ENCODE results near the gene AMHR2. TPM values are rescaled to one million over a fixed set of nuclear protein-coding genes. Genes with fewer than 3 reads are reported as not detected.

AMHR2 gene
- total RNA-seq, 3 donors from 2014 or later (not counting 1 experiment from before 2014, with no cell fraction given) = not detected

GRCh38 chr12:53402871-53403270 is 20.8 kb upstream of the AMHR2 start:
- no peak overlapping the region for H3K27ac Mint-ChIP-seq
- TF ChIP-seq CTCF (IDR thresholded peaks at IDR 0.05) = no peak
- no peaks in the 10 kb centered on the region for H3K36me3 Mint-ChIP-seq
- no peak for DNase-seq
- H3K9me3 Mint-ChIP-seq = no peaks in the 10 kb centered on the region
- no peak overlapping the region for H3K27ac ChIP-seq (ENCODE audit: low read length)
- H3K27me3 Mint-ChIP-seq (ENCODE audit: low read depth in 2 of 2) = no peaks in the 10 kb centered on the region
- H3K4me1 ChIP-seq (ENCODE audit: control insufficient read depth, insufficient read depth, low read length) = no peaks in the 10 kb centered on the region
- no peak overlapping the region for H3K4me3 Mint-ChIP-seq
- ATAC-seq = no peak
- peaks cover 0 to 5% of the 10 kb centered on the region in 2 donors for H3K4me1 Mint-ChIP-seq
- H3K9me3 ChIP-seq (ENCODE audit: control insufficient read depth, insufficient read depth, low read length) = no peaks in the 10 kb centered on the region
- WGBS (ENCODE audit: insufficient coverage) = 98% methylated on average over 7 of the region's 7 CpGs
- H3K27me3 ChIP-seq (ENCODE audit: control insufficient read depth, insufficient read depth, low read length) = no peaks in the 10 kb centered on the region
- peaks cover 4% of the 10 kb centered on the region for H3K36me3 ChIP-seq (ENCODE audit: control insufficient read depth, insufficient read depth, low read length)
- H3K4me3 ChIP-seq (ENCODE audit: low read length) = no peak overlapping the region
- intact Hi-C loops (cut with micrococcal nuclease) = no loop called here

GRCh38 chr12:53410951-53411350 is 12.7 kb upstream of the AMHR2 start:
- peaks cover 6% of the 10 kb centered on the region for H3K36me3 Mint-ChIP-seq
- Histone ChIP-seq H3K27me3 (ENCODE audit: control insufficient read depth, insufficient read depth, low read length) (no peaks in the 10 kb centered on the region), H3K4me1 (ENCODE audit: control insufficient read depth, insufficient read depth, low read length) (no peaks in the 10 kb centered on the region), H3K27ac (ENCODE audit: low read length) (no peak overlapping the region), H3K9me3 (ENCODE audit: control insufficient read depth, insufficient read depth, low read length) (no peaks in the 10 kb centered on the region), H3K36me3 (ENCODE audit: control insufficient read depth, insufficient read depth, low read length) (peaks cover 40% of the 10 kb centered on the region), H3K4me3 (ENCODE audit: low read length) (no peak overlapping the region)
- H3K4me1 Mint-ChIP-seq = peaks cover 13 to 15% of the 10 kb centered on the region in 2 donors
- no peaks in the 10 kb centered on the region for H3K27me3 Mint-ChIP-seq (ENCODE audit: low read depth in 2 of 2)
- intact Hi-C loops (cut with micrococcal nuclease) = no loop called here
- WGBS (ENCODE audit: insufficient coverage) = 97% methylated on average over 5 of the region's 5 CpGs
- H3K4me3 Mint-ChIP-seq = no peak overlapping the region
- no peak for ATAC-seq
- no peaks in the 10 kb centered on the region for H3K9me3 Mint-ChIP-seq
- DNase-seq = no peak
- no peak for TF ChIP-seq CTCF (IDR thresholded peaks at IDR 0.05)
- H3K27ac Mint-ChIP-seq = peak overlapping the region in 1 of 2 donors; percentile 8

- Histone ChIP-seq H3K9me3 (ENCODE audit: control insufficient read depth, insufficient read depth, low read length) (no peaks in the 10 kb centered on the region), H3K27me3 (ENCODE audit: control insufficient read depth, insufficient read depth, low read length) (no peaks in the 10 kb centered on the region), H3K4me3 (ENCODE audit: low read length) (no peak overlapping the region), H3K36me3 (ENCODE audit: control insufficient read depth, insufficient read depth, low read length) (peaks cover 38% of the 10 kb centered on the region), H3K27ac (ENCODE audit: low read length) (no peak overlapping the region), H3K4me1 (ENCODE audit: control insufficient read depth, insufficient read depth, low read length) (peaks cover 12% of the 10 kb centered on the region)
- Mint-ChIP-seq H3K36me3 (peaks cover 6% of the 10 kb centered on the region), H3K4me3 (no peak overlapping the region), H3K27ac (peak overlapping the region; percentile 58 to 78), H3K4me1 (peaks cover 13 to 15% of the 10 kb centered on the region in 2 donors), H3K9me3 (no peaks in the 10 kb centered on the region), H3K27me3 (ENCODE audit: low read depth in 2 of 2) (no peaks in the 10 kb centered on the region)
- no peak for DNase-seq
- no peak for ATAC-seq
- no peak for TF ChIP-seq CTCF (IDR thresholded peaks at IDR 0.05)
- intact Hi-C loops (cut with micrococcal nuclease) = no loop called here
- 50% methylated on average over 2 of the region's 3 CpGs for WGBS (ENCODE audit: insufficient coverage)
These were observed 10.0 kb upstream of the AMHR2 start for GRCh38 chr12:53413485-53414204.

Measured in natural killer cell (primary cell).